Stimulated activated CD8-positive, alpha-beta memory T cell treated with anti-CD3 and anti-CD28 coated beads, Interleukin-4, amount 100 ng/mL, for 4 hours (primary cell): Measurements from ENCODE around the gene LHFPL4.
"Not testable (repeated sequence)": the region's sequence is repeated elsewhere in the genome, so short reads cannot be mapped to it uniquely, and the experiment has no call there.

Source experiments
- DNase-seq, 2 donors: peaks; one replicate each; pipeline ENCODE4 v3.0.0-alpha.2; 2020; ENCODE audit warnings: low read depth in 2 of 2, low spot score in 1 of 2

LHFPL4 gene

DNA sequence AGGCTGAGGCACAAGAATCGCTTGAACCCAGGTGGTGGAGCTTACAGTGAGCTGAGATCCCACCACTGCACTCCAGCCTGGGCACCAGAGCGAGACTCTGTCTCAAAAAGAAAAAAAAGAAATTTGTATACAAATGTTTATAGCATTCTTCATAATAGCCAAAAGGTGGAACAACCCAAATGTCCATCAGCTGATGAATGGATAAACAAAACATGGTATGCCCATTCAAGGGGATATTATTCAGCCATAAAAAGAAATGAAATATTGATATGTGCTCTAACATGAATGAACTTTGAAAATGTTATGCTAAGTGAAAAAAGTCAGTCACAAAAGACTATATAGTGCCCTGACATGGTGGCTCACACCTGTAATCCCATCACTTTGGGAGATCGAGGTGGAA lies 11.4 kb downstream of the LHFPL4 start:
- DNase-seq = no peak

DNA sequence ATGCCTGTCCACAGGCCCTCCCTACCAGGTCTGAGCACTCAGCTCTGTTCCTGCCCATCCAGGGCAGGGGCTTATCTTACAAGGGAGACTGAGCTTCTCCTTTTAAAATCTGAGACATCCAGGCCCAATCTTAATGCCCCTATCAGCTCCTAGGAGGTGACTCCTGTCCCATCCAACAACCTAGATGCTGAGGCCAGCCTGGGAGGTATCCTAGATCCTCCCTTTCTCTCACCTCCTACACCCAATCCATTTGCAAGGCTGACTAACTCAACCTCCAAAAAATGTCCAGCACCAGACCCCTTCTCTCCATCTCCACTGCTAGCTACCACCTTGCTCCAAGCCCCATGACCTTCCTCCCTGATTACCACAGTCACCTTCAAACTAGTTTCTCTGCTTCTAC lies 17.4 kb downstream of the LHFPL4 start:
- DNase-seq = no peak

DNA sequence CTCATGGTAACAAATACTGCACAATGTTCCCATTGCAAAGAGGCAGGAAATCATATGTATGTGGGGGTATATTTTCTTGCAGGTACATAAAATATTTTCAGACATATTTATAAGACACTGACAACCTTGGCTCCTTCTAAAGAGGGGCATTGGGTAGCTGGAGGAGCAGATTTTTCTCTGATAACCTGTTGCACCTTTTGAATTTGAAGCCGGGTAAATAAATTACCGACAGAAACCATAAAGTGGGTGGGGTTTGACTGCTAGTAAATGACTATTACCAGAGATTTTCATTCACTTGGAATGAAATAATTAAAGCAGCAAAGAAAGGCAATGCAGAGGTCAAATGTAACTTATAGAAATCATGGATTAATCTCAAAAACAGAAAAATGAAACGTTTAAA lies 19.2 kb downstream of the LHFPL4 start:
- no peak for DNase-seq

DNA sequence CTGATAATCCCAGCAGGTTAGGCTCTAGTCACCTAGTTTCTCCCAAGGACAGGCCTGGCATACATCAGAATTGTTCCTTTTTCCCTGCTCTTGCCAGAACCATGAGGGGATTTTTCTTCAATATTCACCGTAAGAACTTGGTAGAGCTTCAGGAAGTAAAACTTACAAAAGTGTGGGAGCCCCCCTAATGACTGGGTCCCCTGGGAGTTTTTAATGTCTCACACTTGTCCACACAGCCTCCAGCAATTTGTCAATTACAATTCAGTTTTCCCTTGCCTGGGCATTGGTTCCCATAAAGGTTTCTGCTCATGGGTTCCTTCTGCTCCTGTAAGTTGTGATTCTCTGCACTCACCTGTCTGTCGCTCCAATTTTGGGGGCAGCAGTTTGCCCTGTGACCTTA lies 28.5 kb downstream of the LHFPL4 start:
- DNase-seq = no peak

DNA sequence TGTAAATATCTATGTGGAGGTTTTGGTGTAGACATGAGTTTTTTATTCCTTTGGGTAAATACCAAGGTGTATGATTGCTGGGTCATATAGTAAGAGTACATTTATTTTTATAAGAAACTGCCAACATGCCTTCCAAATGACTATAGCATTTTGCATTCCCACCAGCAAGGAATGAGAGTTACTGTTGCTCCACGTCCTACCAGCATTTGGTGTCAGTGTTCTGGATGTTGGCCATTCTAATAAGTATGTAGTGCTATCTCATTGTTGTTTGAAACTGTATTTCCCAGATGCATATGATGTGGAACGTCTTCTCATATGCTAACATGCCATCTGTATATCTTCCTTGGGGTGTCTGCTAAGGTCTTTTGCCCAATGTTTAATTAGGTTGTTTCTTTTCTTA lies 38.7 kb downstream of the LHFPL4 start:
- no peak for DNase-seq

DNA sequence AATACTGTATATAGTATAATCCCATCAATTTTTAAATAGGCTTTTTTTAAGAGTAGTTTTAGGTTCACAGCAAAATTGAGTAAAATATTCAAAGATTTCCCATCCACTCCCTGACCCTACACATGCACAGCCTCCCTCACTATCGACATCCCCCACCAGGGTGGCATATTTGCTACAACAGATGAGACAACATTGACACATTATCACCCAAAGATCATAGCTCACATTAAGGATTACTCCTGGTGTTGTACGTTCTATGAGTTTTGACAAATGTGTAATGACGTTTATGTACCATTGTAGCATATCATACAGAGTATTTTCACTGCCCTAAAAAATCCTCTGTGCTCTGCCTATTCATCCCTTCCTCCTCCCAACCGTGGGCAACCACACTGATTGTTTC lies 39.3 kb downstream of the LHFPL4 start:
- DNase-seq = no peak

DNA sequence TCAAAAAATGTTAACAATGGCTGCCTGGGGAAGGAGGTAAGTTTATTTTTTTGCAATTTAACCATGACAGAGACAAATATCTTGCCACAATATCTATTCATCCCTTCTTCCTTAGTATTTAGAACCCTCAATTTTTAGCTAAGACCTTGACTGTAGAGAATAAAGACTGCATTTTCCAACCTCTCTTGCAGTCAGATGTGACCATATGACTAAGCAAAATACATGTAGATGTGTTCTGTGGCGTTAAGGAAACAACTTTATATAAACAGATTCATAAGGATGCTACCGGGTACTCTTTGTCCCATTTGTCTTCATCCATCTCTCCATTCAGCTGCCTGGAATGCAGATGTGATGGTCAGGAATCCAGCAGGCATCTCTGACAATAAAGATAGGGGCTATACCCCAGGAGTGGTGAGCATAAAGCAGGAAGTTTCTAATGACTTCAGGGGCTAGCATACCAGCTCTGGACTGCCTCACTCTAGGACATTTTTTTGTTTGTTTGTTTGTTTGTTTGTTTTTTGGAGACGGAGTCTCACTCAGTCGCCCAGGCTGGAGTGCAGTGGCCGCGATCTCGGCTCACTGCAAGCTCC lies 41.1 kb downstream of the LHFPL4 start:
- no peak for DNase-seq

DNA sequence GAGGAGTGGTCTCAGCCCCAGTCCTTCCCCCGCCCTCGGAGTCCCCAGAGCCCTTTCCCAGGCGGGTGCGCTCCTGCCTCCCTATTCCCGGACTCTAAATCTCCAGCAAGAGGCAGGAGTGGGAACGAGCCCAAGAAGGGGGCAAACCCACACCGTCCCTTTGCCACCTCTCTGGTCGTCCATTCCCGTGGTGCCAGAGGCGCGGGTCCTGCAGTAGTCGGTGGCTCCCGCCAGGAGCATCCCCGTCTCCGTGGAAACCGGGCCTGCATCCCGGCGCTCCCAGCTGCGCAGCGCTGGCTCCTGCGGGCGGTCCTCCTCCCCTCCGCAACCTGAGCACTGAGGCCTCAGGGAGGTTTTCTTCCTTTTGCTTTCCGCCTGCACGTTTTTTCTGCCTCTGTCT lies 44.8 kb downstream of the LHFPL4 start:
- DNase-seq = no peak

DNA sequence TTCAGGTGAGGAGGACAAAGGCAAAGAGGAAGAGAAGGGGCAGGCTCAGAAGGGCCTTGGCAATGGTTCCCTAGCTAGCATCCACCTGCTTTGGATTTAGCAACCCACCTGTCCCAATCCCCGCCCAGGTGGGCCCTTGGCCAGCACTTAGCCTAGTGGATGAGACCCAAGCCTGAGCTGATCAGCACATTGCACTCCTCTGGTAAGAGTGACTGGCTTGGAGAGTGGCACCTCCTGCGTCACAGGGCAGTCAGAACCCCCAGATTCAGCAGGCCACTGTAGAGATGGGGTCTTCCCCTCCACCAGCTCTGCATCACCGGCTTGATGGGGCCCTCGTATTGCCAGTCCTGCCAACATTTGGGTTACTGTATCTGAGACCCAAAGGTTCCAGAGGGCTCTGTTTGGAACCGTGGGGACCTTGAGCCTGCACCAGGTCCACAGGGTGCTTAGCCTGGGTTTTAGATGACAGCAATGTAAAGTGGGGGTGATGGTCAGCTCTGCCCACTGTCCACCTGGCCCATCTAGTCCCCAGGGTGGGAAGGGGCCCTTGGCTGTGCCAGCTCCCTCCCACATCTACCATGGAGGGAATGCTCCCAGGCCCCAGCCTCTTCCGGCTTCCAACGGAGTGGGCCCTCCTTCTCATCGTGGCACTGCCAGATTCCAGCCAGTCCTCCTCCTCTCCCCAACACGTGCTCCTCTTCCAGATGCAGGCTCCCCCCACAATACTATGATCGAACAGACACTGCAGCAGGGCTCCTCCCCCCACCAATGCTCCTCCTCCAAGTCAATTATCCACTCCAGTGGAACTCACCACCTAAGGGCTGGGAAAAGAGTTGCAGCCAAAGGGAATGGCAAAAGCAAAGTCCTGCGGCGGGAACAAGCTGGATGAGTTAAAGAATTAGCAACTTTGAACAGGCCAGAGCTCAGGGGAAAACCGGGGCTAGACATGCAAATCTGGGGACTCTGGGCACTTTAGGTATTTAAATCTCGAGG lies 45.7 kb downstream of the LHFPL4 start:
- no peak for DNase-seq

DNA sequence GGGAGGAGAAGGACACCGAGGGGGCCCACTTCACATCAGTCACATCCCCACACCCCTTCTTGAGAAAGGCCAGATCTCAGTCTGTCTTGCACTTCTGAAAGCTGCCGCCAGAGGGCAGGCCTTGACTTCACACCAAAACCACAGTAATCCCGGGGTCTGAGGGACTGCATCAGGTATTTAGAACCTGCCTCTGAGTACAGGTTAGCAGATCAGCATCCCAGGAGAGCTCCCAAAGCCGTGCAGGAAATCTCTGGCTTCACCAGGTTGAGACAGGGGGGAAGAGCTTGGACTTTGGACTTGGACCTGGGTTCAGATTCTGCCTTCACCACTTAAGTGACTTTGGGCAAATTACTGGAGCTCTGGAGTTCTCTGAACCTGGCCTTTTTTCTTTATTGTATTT lies 50.3 kb downstream of the LHFPL4 start:
- DNase-seq = peak; percentile 34 to 40

DNA sequence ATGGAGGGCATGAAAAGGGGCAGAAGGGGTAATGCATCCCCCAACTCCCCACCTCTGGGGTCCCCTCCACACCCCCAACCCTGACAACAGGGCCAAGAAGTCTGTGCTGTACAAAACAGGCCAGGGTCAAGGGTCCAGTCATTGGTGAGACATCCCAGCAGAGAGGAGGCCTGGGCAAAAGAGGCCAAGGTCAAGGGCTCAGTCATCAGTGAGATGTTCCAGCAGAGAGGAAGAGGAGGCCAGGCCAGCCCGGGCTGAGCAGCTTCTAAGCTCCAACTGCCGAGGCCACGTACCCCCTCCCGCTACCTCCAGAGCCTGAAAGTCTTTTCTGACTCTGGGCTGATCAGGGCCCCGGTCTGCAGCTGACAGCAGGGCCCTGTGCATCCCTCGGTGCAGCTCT lies 52.4 kb downstream of the LHFPL4 start:
- no peak for DNase-seq

DNA sequence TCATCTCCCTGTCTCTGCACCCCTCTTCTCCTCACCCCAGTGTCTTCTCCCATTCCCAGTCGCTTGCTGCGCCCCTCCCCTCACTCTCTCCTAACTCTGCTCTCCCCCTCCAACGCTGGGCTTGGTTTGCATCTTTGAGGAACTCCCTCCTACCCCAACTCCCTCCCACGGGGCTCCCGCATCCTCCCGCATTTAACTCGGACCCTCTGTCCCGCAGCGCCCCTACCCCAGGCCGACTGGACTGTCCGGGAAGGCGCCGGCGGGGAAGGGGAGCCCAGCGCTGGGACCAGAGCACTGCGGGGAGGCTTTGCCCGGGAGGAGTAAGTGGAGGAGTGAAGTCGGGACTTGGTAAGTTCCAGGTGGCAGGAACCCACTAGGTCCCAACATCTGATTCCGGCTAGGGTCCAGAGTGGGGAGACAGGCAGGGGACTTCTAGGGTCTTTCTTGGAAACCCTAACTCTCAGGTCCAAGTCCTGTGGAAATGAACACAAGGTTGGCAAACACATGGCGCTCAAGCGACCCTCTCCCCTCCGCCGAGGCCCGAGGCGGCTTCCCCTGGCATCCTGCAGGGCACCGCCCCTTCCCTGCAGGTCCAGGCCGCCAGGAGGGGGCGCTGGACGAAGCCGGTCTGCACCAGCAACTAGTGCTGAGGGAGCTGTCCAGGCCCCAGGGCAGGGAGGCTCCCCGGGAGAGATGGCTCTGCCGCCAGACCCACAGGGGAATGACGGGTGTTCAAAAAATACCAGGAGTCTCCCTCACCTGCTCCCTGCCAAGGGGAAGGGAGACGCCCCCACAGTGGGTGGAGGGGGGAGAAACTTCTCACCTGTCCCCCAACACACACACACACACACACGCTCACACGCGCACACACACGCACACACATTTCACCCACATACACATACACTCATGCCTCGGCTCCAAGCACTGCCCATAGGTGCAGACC lies 53.2 kb downstream of the LHFPL4 start:
- peak in 1 of 2 donors; percentile 12 for DNase-seq

DNA sequence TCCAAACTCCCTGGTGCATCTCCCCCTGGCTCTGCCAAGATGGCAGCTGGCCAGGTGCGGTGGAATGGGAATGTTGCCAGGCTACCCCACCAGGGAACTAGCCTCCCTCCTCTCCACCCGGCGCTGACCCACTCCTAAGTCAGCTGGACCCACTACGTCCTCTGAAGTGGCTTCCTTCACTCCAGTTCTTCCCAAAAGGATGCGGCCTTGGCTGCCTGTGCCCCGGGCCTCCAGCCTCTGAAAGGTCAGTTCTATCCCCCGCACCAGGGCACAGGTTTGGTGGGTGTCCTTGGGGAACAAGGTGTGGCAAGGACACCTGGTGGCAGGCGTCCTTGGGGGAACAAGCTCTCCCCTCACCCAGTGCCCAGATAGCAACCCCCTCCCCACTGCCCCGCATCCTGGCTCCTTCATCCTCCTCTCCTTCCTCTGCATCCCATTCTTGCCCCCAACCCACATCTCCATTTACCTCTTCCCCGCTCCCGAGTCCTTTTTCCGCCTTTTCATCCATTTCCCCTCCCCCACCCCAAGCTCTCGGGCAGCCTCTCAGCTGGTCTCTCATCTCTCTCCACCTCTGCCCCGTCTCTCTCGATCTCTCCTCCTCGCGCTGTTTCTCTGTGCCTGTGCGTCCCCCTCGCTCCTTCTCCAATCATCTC lies 54.0 kb downstream of the LHFPL4 start:
- DNase-seq = no peak

DNA sequence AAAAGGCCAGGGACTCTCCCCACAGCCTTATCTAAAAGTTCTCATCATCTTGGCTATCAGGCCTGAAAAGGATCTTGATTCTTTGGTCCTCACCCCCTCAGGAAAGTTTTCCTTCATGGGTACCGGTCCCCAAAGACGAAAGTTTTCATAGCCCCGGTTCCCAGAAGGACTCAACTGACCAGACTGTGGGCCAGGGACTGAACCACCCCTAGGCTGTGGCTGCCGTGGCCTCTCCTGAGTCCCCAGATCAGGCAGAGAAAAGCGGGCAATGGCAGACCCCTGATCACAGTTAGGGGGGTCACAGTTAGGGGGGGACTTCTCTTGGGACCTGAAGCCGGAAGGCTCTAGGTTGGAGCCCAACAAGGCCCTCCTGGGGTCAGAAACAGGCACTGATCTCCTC lies 54.8 kb downstream of the LHFPL4 start:
- no peak for DNase-seq

DNA sequence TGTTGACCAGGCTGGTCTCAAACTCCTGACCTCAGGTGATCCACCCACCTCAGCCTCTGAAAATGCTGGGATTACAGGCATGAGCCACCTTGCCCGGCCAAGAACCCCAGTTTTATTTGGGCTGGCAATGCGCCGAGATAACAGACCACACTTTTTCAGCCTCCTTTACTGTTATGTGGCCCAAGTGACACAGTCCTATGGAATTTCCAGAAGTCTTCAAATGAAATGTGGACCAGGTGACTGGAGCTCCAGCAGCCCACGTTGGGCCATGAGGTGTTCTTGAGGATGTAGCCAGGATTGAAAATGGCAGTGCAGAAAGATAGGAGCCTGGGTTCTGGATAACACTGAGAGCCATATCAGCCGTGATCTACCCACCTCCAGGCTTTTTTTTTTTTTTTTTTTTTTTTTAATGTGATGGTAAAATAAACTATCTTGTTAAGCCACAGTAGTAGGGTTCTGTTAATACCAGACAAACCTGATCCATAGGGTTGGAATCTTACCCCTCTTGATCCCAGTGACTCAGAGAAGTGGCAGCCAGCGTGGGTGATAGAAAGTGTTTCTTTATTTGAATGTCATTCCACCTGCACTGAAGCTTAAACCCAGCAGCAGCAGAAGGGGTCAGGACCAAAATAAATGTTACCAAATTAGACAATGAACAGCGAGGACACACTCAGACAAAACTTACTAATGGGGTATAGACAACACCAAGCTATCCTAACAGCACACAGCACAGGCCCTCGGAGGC lies 55.6 kb downstream of the LHFPL4 start:
- DNase-seq = no peak

DNA sequence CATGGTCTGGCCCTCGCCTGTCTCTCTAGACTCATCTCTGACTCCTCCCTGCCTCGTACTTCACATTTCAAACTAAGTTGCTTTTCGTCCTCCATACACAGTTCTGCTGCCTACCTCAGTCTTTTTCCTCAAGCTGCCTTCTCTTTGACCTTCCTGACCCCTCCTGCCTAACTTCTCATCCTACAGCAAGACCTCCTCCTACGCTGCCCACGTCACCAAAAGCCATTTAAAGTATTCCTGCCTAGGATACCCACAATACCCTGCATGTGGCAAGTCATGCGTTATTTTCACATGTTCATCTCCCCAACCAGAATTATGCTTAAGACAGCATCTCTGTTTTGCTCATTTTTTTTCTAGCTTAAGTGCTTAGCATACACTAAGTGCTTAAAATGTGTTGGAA lies 56.7 kb downstream of the LHFPL4 start:
- DNase-seq = no peak

DNA sequence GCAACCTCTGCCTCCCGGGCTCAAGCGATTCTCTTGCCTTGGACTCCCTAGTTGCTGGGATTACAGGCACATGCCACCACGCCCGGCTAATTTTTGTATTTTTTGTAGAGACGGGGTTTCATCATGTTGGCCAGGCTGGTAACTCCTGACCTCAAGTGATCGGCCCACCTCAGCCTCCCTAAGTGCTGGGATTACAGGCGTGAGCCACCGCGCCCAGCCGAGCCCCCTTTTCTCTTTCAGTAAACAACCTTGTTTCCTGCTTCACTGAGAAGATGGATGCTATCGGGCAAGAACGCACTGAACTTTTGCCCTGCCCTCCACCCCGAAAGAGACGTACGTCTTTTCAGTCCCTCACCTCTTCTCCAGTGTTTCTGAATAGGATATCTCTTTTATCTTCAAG lies 59.6 kb downstream of the LHFPL4 start:
- not testable (repeated sequence) for DNase-seq

DNA sequence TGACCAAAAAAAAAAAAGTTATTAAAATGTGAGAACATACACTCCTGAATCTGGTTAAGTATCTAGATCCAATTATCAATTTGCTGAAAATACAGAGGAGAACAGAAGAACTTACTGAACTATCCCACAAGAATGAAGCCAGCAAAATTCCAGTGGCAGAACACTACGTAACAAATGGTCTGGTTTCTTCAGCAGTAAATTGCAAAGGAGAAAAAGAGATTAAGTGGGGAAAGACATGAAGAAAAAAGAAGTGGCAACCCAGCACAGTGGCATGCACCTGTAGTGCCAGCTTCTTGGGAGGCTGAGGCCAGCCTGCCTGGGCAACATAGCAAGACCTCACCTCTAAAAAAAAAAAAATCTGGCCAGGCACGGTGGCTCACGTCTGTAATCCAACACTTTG lies 62.1 kb downstream of the LHFPL4 start:
- DNase-seq = no peak

DNA sequence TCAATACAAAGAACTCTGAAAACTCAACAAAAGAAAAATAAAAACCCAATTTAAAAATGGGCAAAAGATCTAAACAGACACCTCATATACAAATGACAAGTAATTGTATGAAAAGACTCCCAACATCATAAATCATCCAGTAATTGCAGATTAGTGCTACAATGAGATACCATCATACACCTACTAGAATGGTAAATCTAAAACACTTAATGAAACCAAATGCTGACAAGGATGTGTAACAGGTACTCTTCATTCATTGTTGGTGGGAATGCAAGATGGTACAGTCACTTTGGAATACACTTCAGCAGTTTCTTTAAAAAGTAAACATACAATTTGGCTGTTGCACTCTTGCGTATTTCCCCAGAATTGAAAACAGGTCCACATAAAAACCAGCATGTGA lies 68.4 kb downstream of the LHFPL4 start:
- DNase-seq = no peak

DNA sequence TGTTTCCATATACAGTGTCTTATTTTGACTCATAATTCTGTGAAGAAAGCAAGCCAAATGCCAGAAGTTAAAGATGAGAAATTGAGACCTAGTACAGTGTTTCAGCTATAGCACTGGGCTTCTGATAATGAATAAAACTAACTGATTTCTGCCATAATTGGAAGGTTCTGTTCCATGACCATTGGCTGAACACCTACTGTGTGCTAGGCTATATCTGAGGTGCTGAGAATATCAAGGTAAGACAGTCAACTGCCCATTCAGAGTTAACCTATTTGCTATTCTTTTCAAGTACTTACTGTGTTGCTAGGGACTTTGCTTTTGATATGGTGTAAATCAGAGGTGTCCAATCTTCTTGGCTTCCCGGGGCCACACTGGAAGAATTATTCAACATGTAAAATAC lies 73.4 kb downstream of the LHFPL4 start:
- no peak for DNase-seq
